CD4-positive, alpha-beta memory T cell (primary cell): Measurements from ENCODE around the gene RALA. TPM values are rescaled to one million over a fixed set of nuclear protein-coding genes. Genes with fewer than 3 reads are reported as not detected.

Source experiments
- CTCF ChIA-PET: fragments of 350-600 bp; sonication (Branson Sonifier 250); formaldehyde crosslinking; loops from one replicate; lab custom pipeline; 2021; ENCODE audit warnings: inconsistent platforms; ENCODE audit not compliant: partially characterized antibody; lab: Charles Lee
- POLR2A ChIA-PET: fragments of 350-600 bp; sonication (Branson Sonifier 250); formaldehyde crosslinking; loops from one replicate; lab custom pipeline; 2021; ENCODE audit not compliant: partially characterized antibody; lab: Charles Lee
- DNase-seq, 5 donors: peaks; one replicate each; pipeline versions ENCODE4 v3.0.0 to v3.0.0-alpha.2; 2020 to 2022; ENCODE audit warnings: mixed read lengths in 1 of 5
- H3K27ac ChIP-seq: one replicate; pipeline ENCODE4 v1.7.0; 2013; ENCODE audit warnings: low read depth, low read length
- H3K27me3 ChIP-seq: 2 replicates; pipeline ENCODE4 v1.7.0; 2013; ENCODE audit warnings: mild to moderate bottlenecking, low read length, moderate library complexity; ENCODE audit not compliant: insufficient read depth
- H3K36me3 ChIP-seq: 2 replicates; pipeline ENCODE4 v1.7.0; 2013; ENCODE audit warnings: mild to moderate bottlenecking, low read length, moderate library complexity; ENCODE audit not compliant: insufficient read depth
- H3K4me1 ChIP-seq: 2 replicates; pipeline ENCODE4 v1.7.0; 2013; ENCODE audit warnings: mild to moderate bottlenecking, low read length, moderate library complexity; ENCODE audit not compliant: insufficient read depth
- H3K4me3 ChIP-seq, 2 donors: one replicate each; pipeline ENCODE4 v1.7.0; 2013; ENCODE audit warnings: low read length in 2 of 2, mild to moderate bottlenecking in 1 of 2
- H3K9me3 ChIP-seq, 2 donors: one replicate each; pipeline ENCODE4 v1.7.0; 2013; ENCODE audit warnings: low read length in 2 of 2, control low read depth in 1 of 2; ENCODE audit not compliant: control insufficient read depth in 1 of 2
- H3K27ac Mint-ChIP-seq, 7 donors: one replicate each; pipeline ENCODE4 v1.8.0; 2020 to 2021; ENCODE audit warnings: mixed read lengths in 7 of 7, mild to moderate bottlenecking in 6 of 7, inconsistent platforms in 3 of 7, moderate library complexity in 3 of 7
- H3K27me3 Mint-ChIP-seq, 2 donors: one replicate each; pipeline ENCODE4 v1.8.0; 2020 to 2021; ENCODE audit warnings: mixed read lengths in 2 of 2
- H3K36me3 Mint-ChIP-seq, 2 donors: one replicate each; pipeline ENCODE4 v1.8.0; 2020 to 2021; ENCODE audit warnings: mixed read lengths in 2 of 2, inconsistent platforms in 1 of 2, mild to moderate bottlenecking in 1 of 2
- H3K4me1 Mint-ChIP-seq, 4 donors: one replicate each; pipeline ENCODE4 v1.8.0; 2020 to 2021; ENCODE audit warnings: mixed read lengths in 4 of 4, mild to moderate bottlenecking in 1 of 4
- H3K4me3 Mint-ChIP-seq, 8 donors: one replicate each; pipeline ENCODE4 v1.8.0; 2020 to 2021; ENCODE audit warnings: mixed read lengths in 8 of 8, mild to moderate bottlenecking in 7 of 8, moderate library complexity in 6 of 8, inconsistent platforms in 3 of 8
- H3K9me3 Mint-ChIP-seq, 8 donors: one replicate each; pipeline ENCODE4 v1.8.0; 2020 to 2021; ENCODE audit warnings: mixed read lengths in 8 of 8, mild to moderate bottlenecking in 5 of 8, inconsistent platforms in 3 of 8, moderate library complexity in 1 of 8
- intact Hi-C: fragments of 100-400 bp; cut with micrococcal nuclease; formaldehyde crosslinking; loops from one replicate; pipeline ENCODE4 v1.15.1; 2023
- polyA plus RNA-seq, 2 donors: library from polyadenylated mRNA; unstranded; fragments of 300-500 nt; fragmentation: Illumina TruSeq; gene quantifications; one replicate each; pipeline ENCODE4 v1.2.3, GENCODE V29; 2021
- total RNA-seq, 2 experiments: library from RNA; stranded (reverse); gene quantifications; one replicate each; pipeline ENCODE4 v1.2.3, GENCODE V29; 2021

The RALA gene, protein sequence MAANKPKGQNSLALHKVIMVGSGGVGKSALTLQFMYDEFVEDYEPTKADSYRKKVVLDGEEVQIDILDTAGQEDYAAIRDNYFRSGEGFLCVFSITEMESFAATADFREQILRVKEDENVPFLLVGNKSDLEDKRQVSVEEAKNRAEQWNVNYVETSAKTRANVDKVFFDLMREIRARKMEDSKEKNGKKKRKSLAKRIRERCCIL
- total RNA-seq (10 to 100 TPM; 46.3 to 47.7 TPM), polyA plus RNA-seq (10 to 100 TPM; 31.6 to 50.5 TPM)

DNA sequence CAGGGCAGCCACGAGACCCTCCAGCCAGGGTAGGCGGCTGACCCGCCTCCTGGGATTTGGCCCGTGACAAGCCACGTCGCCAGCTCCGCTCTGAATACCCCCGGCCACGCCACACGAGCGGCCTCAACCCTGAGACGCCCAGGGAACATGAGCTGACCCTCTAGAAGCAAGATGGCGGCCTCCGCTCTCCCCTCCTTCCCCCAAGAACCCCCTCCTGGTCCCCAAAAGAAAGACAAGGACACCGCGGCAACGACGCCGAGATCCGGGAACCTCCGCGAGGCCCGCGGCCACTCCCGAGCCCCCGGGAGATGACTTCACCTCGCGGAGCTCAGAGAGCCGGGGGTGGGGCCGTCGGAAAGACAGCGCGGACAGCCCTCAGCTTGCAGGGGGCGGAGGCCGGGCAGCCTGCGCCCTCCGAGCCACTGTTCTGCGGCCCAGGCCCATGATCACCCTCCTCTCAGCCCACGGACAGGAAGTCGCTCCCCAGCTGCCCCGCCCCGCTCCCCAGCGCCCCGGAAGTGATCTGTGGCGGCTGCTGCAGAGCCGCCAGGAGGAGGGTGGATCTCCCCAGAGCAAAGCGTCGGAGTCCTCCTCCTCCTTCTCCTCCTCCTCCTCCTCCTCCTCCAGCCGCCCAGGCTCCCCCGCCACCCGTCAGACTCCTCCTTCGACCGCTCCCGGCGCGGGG, at the start of gene RALA:
TSS of gene RALA (plus strand) at position 526 of the 685 bp plus-strand sequence. CDS start 63,096 bp downstream, outside the sequence.
- peaks cover 36 to 63% (median 45%) of the 10 kb centered on the region in 4 donors for H3K4me1 Mint-ChIP-seq
- H3K27ac Mint-ChIP-seq = peak within 1 kb of the TSS; percentile 90 to 98 (median 95)
- Histone ChIP-seq H3K4me3 (peak within 1 kb of the TSS; percentile 66 to 78), H3K4me1 (peaks cover 52% of the 10 kb centered on the region), H3K27me3 (no peaks in the 10 kb centered on the region), H3K36me3 (no peaks in the 10 kb centered on the region), H3K9me3 (no peaks in the 10 kb centered on the region), H3K27ac (peak within 1 kb of the TSS; percentile 79)
- intact Hi-C loops = loop anchor here (1.0 to 2.0 kb wide), 5 partner anchors 11 to 123 kb away; no protein-coding TSS in a partner anchor
- no peaks in the 10 kb centered on the region for H3K9me3 Mint-ChIP-seq
- ChIA-PET CTCF (interaction anchor here (0.8 to 5.5 kb wide), 10 partner anchors 8 to 511 kb away, joined by 3 to 65 read pairs (median 3); partner anchors contain the start of gene MPLKIP), POLR2A (interaction anchor here (0.7 to 3.8 kb wide), 20 partner anchors 8 to 512 kb away, joined by 3 to 43 read pairs (median 6); partner anchors contain the start of genes CDK13 and SUGCT)
- DNase-seq = peak; percentile 85 to 92 (median 87)
- H3K4me3 Mint-ChIP-seq = peak within 1 kb of the TSS; percentile 90 to 99 (median 97)
- peaks cover 0 to 9% of the 10 kb centered on the region in 2 donors for H3K36me3 Mint-ChIP-seq
- H3K27me3 Mint-ChIP-seq = no peaks in the 10 kb centered on the region

GRCh38 chr7:39574673-39575349, 48.6 kb upstream of the RALA start:
- CTCF ChIA-PET = interaction anchor here (0.9 to 11.4 kb wide), 2 partner anchors 172 to 322 kb away, joined by 6 to 748 read pairs; no protein-coding TSS in a partner anchor
- peaks cover 12% of the 10 kb centered on the region for H3K36me3 ChIP-seq
- intact Hi-C loops = no loop called here
- DNase-seq = no peak
- H3K4me3 ChIP-seq = no peak overlapping the region
- H3K27me3 ChIP-seq = no peaks in the 10 kb centered on the region
- Mint-ChIP-seq H3K27me3 (no peaks in the 10 kb centered on the region), H3K27ac (peak overlapping the region in 2 of 7 donors; percentile 7 to 45), H3K9me3 (no peaks in the 10 kb centered on the region), H3K4me3 (no peak overlapping the region), H3K4me1 (peaks cover 0 to 2% (median under 1%) of the 10 kb centered on the region in 4 donors), H3K36me3 (peaks cover 10 to 20% of the 10 kb centered on the region in 2 donors)
- H3K4me1 ChIP-seq = no peaks in the 10 kb centered on the region
- POLR2A ChIA-PET = interaction anchor here (0.6 kb wide), 1 partner anchor 66 kb away, joined by 3 read pairs; no protein-coding TSS in a partner anchor
- H3K27ac ChIP-seq = no peak overlapping the region
- H3K9me3 ChIP-seq = no peaks in the 10 kb centered on the region

DNA sequence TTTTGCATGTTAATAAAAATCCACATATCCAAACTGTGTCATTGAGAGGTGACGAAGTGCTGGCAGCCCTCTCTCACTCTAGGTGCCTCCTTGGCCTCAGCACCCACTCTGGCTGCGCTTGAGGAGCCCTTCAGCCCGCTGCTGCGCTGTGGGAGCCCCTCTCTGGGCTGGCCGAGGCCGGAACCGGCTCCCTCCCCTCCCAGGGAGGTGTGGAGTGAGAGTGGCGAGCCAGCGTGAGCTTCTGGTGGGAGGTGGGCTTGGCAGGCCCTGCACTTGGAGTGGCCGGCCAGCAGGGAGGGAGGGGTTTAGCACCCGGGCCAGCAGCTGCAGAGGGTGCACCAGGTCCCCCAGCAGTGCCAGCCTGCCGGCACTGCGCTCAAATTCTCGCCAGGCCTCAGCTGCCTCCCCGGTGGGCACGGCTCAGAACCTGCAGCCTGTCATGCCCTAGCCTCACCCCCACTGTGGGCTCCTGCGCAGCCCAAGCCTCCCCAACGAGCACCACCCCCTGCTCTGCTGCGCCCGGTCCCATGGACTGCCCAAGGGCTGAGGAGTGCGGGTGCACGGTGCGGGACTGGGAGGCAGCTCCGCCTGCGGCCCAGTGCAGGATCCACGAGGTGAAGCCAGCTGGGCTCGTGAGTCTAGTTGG, 46.0 kb upstream of the RALA start:
- intact Hi-C loops = no loop called here
- no peaks in the 10 kb centered on the region for H3K27me3 Mint-ChIP-seq
- no peaks in the 10 kb centered on the region for H3K9me3 Mint-ChIP-seq
- Histone ChIP-seq H3K36me3 (peaks cover 5% of the 10 kb centered on the region), H3K9me3 (no peaks in the 10 kb centered on the region), H3K27me3 (no peaks in the 10 kb centered on the region), H3K27ac (no peak overlapping the region), H3K4me1 (no peaks in the 10 kb centered on the region), H3K4me3 (no peak overlapping the region)
- H3K36me3 Mint-ChIP-seq = peaks cover 4 to 12% of the 10 kb centered on the region in 2 donors
- H3K4me3 Mint-ChIP-seq = no peak overlapping the region
- CTCF ChIA-PET = interaction anchor here (1.1 to 11.4 kb wide), 9 partner anchors 10 to 475 kb away, joined by 3 to 748 read pairs (median 14); partner anchors contain the start of gene RALA
- H3K4me1 Mint-ChIP-seq = peaks cover 0 to 6% (median 6%) of the 10 kb centered on the region in 4 donors
- H3K27ac Mint-ChIP-seq = no peak overlapping the region
- POLR2A ChIA-PET = interaction anchor here (1.0 to 2.3 kb wide), 4 partner anchors 11 to 168 kb away, joined by 3 to 5 read pairs (median 3); partner anchors contain the start of gene RALA
- DNase-seq = no peak

- Histone ChIP-seq H3K36me3 (no peaks in the 10 kb centered on the region), H3K4me1 (no peaks in the 10 kb centered on the region), H3K27ac (no peak overlapping the region), H3K9me3 (no peaks in the 10 kb centered on the region), H3K27me3 (no peaks in the 10 kb centered on the region), H3K4me3 (no peak overlapping the region)
- H3K27me3 Mint-ChIP-seq = no peaks in the 10 kb centered on the region
- peak; percentile 69 to 78 (median 73) for DNase-seq
- intact Hi-C loops = loop anchor here (1.0 to 5.0 kb wide), 8 partner anchors 9 to 472 kb away; partner anchors contain the start of genes CDK13 and RALA
- peaks cover 0 to 6% (median 6%) of the 10 kb centered on the region in 4 donors for H3K4me1 Mint-ChIP-seq
- no peaks in the 10 kb centered on the region for H3K9me3 Mint-ChIP-seq
- peak overlapping the region in 6 of 7 donors; percentile 3 to 67 (median 31) for H3K27ac Mint-ChIP-seq
- POLR2A ChIA-PET = interaction anchor here (0.5 to 3.4 kb wide), 13 partner anchors 9 to 1403 kb away, joined by 3 to 34 read pairs (median 4); partner anchors contain the start of gene RALA
- CTCF ChIA-PET = interaction anchor here (0.6 to 11.4 kb wide), 44 partner anchors 9 to 474 kb away, joined by 3 to 748 read pairs (median 6); partner anchors contain the start of genes RALA and YAE1
- H3K4me3 Mint-ChIP-seq = no peak overlapping the region
- no peaks in the 10 kb centered on the region for H3K36me3 Mint-ChIP-seq
Measured at GRCh38 chr7:39580149-39580874, 43.1 kb upstream of the RALA start.

GRCh38 chr7:39582536-39582935, 40.8 kb upstream of the RALA start:
- intact Hi-C loops = loop anchor here (5.0 kb wide), 3 partner anchors 315 to 470 kb away; partner anchors contain the start of gene CDK13
- POLR2A ChIA-PET = interaction anchor here (3.4 kb wide), 1 partner anchor 165 kb away, joined by 34 read pairs; no protein-coding TSS in a partner anchor
- H3K36me3 ChIP-seq = no peaks in the 10 kb centered on the region
- no peak overlapping the region for H3K4me3 ChIP-seq
- Mint-ChIP-seq H3K9me3 (no peaks in the 10 kb centered on the region), H3K27me3 (no peaks in the 10 kb centered on the region), H3K36me3 (no peaks in the 10 kb centered on the region), H3K4me3 (no peak overlapping the region), H3K4me1 (peaks cover 0 to 9% (median 6%) of the 10 kb centered on the region in 4 donors), H3K27ac (no peak overlapping the region)
- H3K4me1 ChIP-seq = no peaks in the 10 kb centered on the region
- no peaks in the 10 kb centered on the region for H3K27me3 ChIP-seq
- no peak for DNase-seq
- H3K9me3 ChIP-seq = no peaks in the 10 kb centered on the region
- H3K27ac ChIP-seq = no peak overlapping the region
- CTCF ChIA-PET = interaction anchor here (4.0 to 11.4 kb wide), 5 partner anchors 7 to 164 kb away, joined by 24 to 748 read pairs (median 65); partner anchors contain the start of gene RALA

- Mint-ChIP-seq H3K27me3 (no peaks in the 10 kb centered on the region), H3K9me3 (no peaks in the 10 kb centered on the region), H3K4me3 (no peak overlapping the region), H3K27ac (peak overlapping the region in 1 of 7 donors; percentile 14), H3K4me1 (peaks cover 0 to 18% (median 6%) of the 10 kb centered on the region in 4 donors), H3K36me3 (no peaks in the 10 kb centered on the region)
- H3K4me3 ChIP-seq = no peak overlapping the region
- no peak overlapping the region for H3K27ac ChIP-seq
- intact Hi-C loops = loop anchor here (5.0 kb wide), 3 partner anchors 314 to 469 kb away; partner anchors contain the start of gene CDK13
- no peaks in the 10 kb centered on the region for H3K27me3 ChIP-seq
- POLR2A ChIA-PET = no interaction called here
- CTCF ChIA-PET = interaction anchor here (0.7 to 11.4 kb wide), 3 partner anchors 151 to 163 kb away, joined by 3 to 748 read pairs (median 3); no protein-coding TSS in a partner anchor
- DNase-seq = no peak
- no peaks in the 10 kb centered on the region for H3K9me3 ChIP-seq
- peaks cover 3% of the 10 kb centered on the region for H3K4me1 ChIP-seq
- no peaks in the 10 kb centered on the region for H3K36me3 ChIP-seq
Measured at GRCh38 chr7:39583539-39583938, 39.8 kb upstream of the RALA start.
